ENCODE measurements around the gene INCA1. TPM values are rescaled to one million over a fixed set of nuclear protein-coding genes. Genes with fewer than 3 reads are reported as not detected.

The INCA1 gene
- total and polyA plus RNA-seq, 2 donors (not counting 3 experiments of a cell fraction or from before 2014, with no cell fraction given): 0.71 to 1.0 TPM

- Histone ChIP-seq H3K27me3 (ENCODE audit: control insufficient read depth in 2 of 2, insufficient read depth in 2 of 2, low read length in 2 of 2) (no peaks in the 10 kb centered on the region), H2AFZ (ENCODE audit: low read depth, low read length) (no peak overlapping the region), H3K4me1 (ENCODE audit: control insufficient read depth, extremely low read depth, insufficient read depth, low read length) (peaks cover 9% of the 10 kb centered on the region), H3K4me2 (ENCODE audit: insufficient read depth, low read length) (no peak overlapping the region), H3K9me1 (replicated peaks; ENCODE audit: control insufficient read depth, extremely low read depth, insufficient read depth, low read length) (no peaks in the 10 kb centered on the region), H3K79me2 (ENCODE audit: control insufficient read depth, insufficient read depth, low read length) (no peaks in the 10 kb centered on the region), H3K4me3 (replicated peaks in 1 of 3; ENCODE audit: insufficient read depth in 1 of 3, low read depth in 1 of 3, low read length in 3 of 3) (no peak overlapping the region), H3K36me3 (ENCODE audit: control insufficient read depth in 2 of 2, extremely low read depth in 1 of 2, insufficient read depth in 2 of 2, low read length in 2 of 2) (peaks cover 8 to 53% of the 10 kb centered on the region in 2 experiments), H3K9me3 (replicated peaks; ENCODE audit: control insufficient read depth, insufficient read depth, low read length) (no peaks in the 10 kb centered on the region), H4K20me1 (replicated peaks; ENCODE audit: control insufficient read depth, extremely low read depth, insufficient read depth, low read length) (no peaks in the 10 kb centered on the region), H3K9ac (replicated peaks; ENCODE audit: extremely low read depth, insufficient read depth, low read length) (no peak overlapping the region), H3K27ac (ENCODE audit: insufficient read depth, low read depth, low read length) (peak overlapping the region; percentile 37)
- intact Hi-C loops (cut with micrococcal nuclease): no loop called here
- BruUV-seq (replicated peaks): no TSS peak
- FAIRE-seq: peak; percentile 86
- no peak for TF ChIP-seq POLR2AphosphoS5 (IDR thresholded peaks at IDR 0.05; ENCODE audit: insufficient read depth, low read depth, low read length)
- TF ChIP-seq FOS (IDR thresholded peaks at IDR 0.05; ENCODE audit: borderline replicate concordance, insufficient read depth, low read length): peak; percentile 78
- CTCF ChIA-PET: interaction anchor here (1.9 kb wide), 1 partner anchor 103 kb away, joined by 9 read pairs; no protein-coding TSS in a partner anchor
- POLR2A ChIA-PET: no interaction called here
- DNase-seq (ENCODE audit: low read depth, low spot score): peak; percentile 47
- dilution Hi-C loops (cut with MboI; ENCODE audit: extremely low pct_ligation_motif_present, low sequenced_read_pairs): no loop called here
Observed at GRCh38 chr17:5011928-5012327, 14.6 kb upstream of the INCA1 start.

GRCh38 chr17:5003214-5003867 is 6.0 kb upstream of the INCA1 start:
- Histone ChIP-seq H3K27ac (ENCODE audit: insufficient read depth, low read depth, low read length) (no peak overlapping the region), H3K4me2 (ENCODE audit: insufficient read depth, low read length) (no peak overlapping the region), H3K9me3 (replicated peaks; ENCODE audit: control insufficient read depth, insufficient read depth, low read length) (no peaks in the 10 kb centered on the region), H3K79me2 (ENCODE audit: control insufficient read depth, insufficient read depth, low read length) (peaks cover 29% of the 10 kb centered on the region), H3K9me1 (replicated peaks; ENCODE audit: control insufficient read depth, extremely low read depth, insufficient read depth, low read length) (no peaks in the 10 kb centered on the region), H3K4me1 (ENCODE audit: control insufficient read depth, extremely low read depth, insufficient read depth, low read length) (peaks cover 13% of the 10 kb centered on the region), H3K36me3 (ENCODE audit: control insufficient read depth in 2 of 2, extremely low read depth in 1 of 2, insufficient read depth in 2 of 2, low read length in 2 of 2) (peaks cover 29 to 64% of the 10 kb centered on the region in 2 experiments), H3K9ac (replicated peaks; ENCODE audit: extremely low read depth, insufficient read depth, low read length) (no peak overlapping the region), H3K27me3 (ENCODE audit: control insufficient read depth in 2 of 2, insufficient read depth in 2 of 2, low read length in 2 of 2) (no peaks in the 10 kb centered on the region), H4K20me1 (replicated peaks; ENCODE audit: control insufficient read depth, extremely low read depth, insufficient read depth, low read length) (no peaks in the 10 kb centered on the region), H3K4me3 (replicated peaks in 1 of 3; ENCODE audit: insufficient read depth in 1 of 3, low read depth in 1 of 3, low read length in 3 of 3) (no peak overlapping the region), H2AFZ (ENCODE audit: low read depth, low read length) (no peak overlapping the region)
- no TSS peak for BruUV-seq (replicated peaks)
- DNase-seq (ENCODE audit: low read depth, low spot score): no peak
- dilution Hi-C loops (cut with MboI; ENCODE audit: extremely low pct_ligation_motif_present, low sequenced_read_pairs) (no loop called here), intact Hi-C loops (cut with micrococcal nuclease) (no loop called here)
- CTCF ChIA-PET: interaction anchor here (0.9 to 1.5 kb wide), 2 partner anchors 16 to 25 kb away, joined by 4 read pairs; partner anchors contain the start of gene CAMTA2
- FAIRE-seq: no peak
- no peak for TF ChIP-seq POLR2A (IDR thresholded peaks at IDR 0.05; ENCODE audit: low read depth, low read length)
- POLR2A ChIA-PET: no interaction called here
